Endothelial cell of umbilical vein (primary cell): Measurements from ENCODE around the gene INSC. TPM values are rescaled to one million over a fixed set of nuclear protein-coding genes. Genes with fewer than 3 reads are reported as not detected.

Source experiments
- BruUV-seq: library from RNA; stranded (reverse); fragments of 400-500 nt; replicated peaks from 2 replicates; lab custom pipeline; 2021; lab: Mats Ljungman, UMichigan
- CTCF ChIA-PET: fragments of 300-600, 350-600 bp; sonication (Branson Sonifier 250); formaldehyde crosslinking; loops from one replicate; lab custom pipeline; 2021; ENCODE audit warnings: antibody characterized with exemption, inconsistent platforms; lab: Charles Lee
- POLR2A ChIA-PET: fragments of 300-600, 350-600 bp; sonication (Branson Sonifier 250); formaldehyde crosslinking; loops from one replicate; lab custom pipeline; 2021; ENCODE audit warnings: antibody characterized with exemption, inconsistent platforms; lab: Charles Lee
- DNase-seq: peaks from one replicate; pipeline ENCODE4 v3.0.0-alpha.2; 2011; ENCODE audit warnings: low read depth, low spot score
- FAIRE-seq: peaks from 2 replicates; lab custom pipeline; 2011; peaks lifted over from hg19 to GRCh38; lab: Jason Lieb, UNC
- H2AFZ ChIP-seq: 2 replicates; pipeline ENCODE4 v1.6.0; 2012; ENCODE audit warnings: low read depth, low read length, control low read depth, inconsistent platforms
- H3K27ac ChIP-seq: 2 replicates; pipeline ENCODE4 v1.5.1; 2011; ENCODE audit warnings: low read depth, mild to moderate bottlenecking, control low read depth, low read length, moderate library complexity; ENCODE audit not compliant: insufficient read depth
- H3K27me3 ChIP-seq, 2 experiments: 2 replicates each; pipeline versions ENCODE4 v1.6.0 to v1.6.1; 2011; ENCODE audit warnings: low read length in 2 of 2, mixed read lengths in 1 of 2; ENCODE audit not compliant: control insufficient read depth in 2 of 2, insufficient read depth in 2 of 2
- H3K36me3 ChIP-seq, 2 experiments: 2 replicates in 1 of 2; 3 replicates in 1 of 2; pipeline ENCODE4 v1.5.1; 2011; ENCODE audit warnings: low read length in 2 of 2, mild to moderate bottlenecking in 1 of 2, moderate library complexity in 1 of 2; ENCODE audit not compliant: control insufficient read depth in 2 of 2, insufficient read depth in 2 of 2; ENCODE audit errors: extremely low read depth in 1 of 2
- H3K4me1 ChIP-seq: 3 replicates; pipeline ENCODE4 v1.5.1; 2011; ENCODE audit warnings: mild to moderate bottlenecking, low read length; ENCODE audit not compliant: control insufficient read depth, insufficient read depth; ENCODE audit errors: extremely low read depth
- H3K4me2 ChIP-seq: 2 replicates; pipeline ENCODE4 v1.6.1; 2011; ENCODE audit warnings: low read length, control low read depth, mixed read lengths; ENCODE audit not compliant: insufficient read depth
- H3K4me3 ChIP-seq, 3 experiments: fragments of 200-600 bp in 1 of 3; sonication (generic), shearing (Covaris generic) in 1 of 3; replicated peaks in 1 of 3; 2 replicates each; pipeline ENCODE4 v1.5.1; 2011 to 2016; ENCODE audit warnings: control low read depth in 3 of 3, low read length in 3 of 3, mild to moderate bottlenecking in 2 of 3, inconsistent platforms in 1 of 3, low read depth in 1 of 3, moderate library complexity in 1 of 3; ENCODE audit not compliant: insufficient read depth in 1 of 3
- H3K79me2 ChIP-seq: 2 replicates; pipeline ENCODE4 v1.6.0; 2012; ENCODE audit warnings: low read length, inconsistent platforms; ENCODE audit not compliant: control insufficient read depth, insufficient read depth
- H3K9ac ChIP-seq: replicated peaks from 2 replicates; pipeline ENCODE3; 2011; ENCODE audit warnings: low read length, control low read depth; ENCODE audit not compliant: insufficient read depth; ENCODE audit errors: extremely low read depth
- H3K9me1 ChIP-seq: replicated peaks from 3 replicates; pipeline ENCODE4 v1.6.0; 2011; ENCODE audit warnings: mild to moderate bottlenecking, low read length; ENCODE audit not compliant: control insufficient read depth, insufficient read depth; ENCODE audit errors: extremely low read depth
- H3K9me3 ChIP-seq: replicated peaks from 2 replicates; pipeline ENCODE4 v1.5.1; 2012; ENCODE audit warnings: low read length, inconsistent platforms; ENCODE audit not compliant: control insufficient read depth, insufficient read depth
- H4K20me1 ChIP-seq: replicated peaks from 2 replicates; pipeline ENCODE3; 2011; ENCODE audit warnings: mild to moderate bottlenecking, low read length; ENCODE audit not compliant: control insufficient read depth, insufficient read depth; ENCODE audit errors: extremely low read depth
- CTCF ChIP-seq, 2 donors: IDR thresholded peaks; 1 replicate in 1 of 2; 2 replicates in 1 of 2; pipeline ENCODE4 v1.5.1; 2011; ENCODE audit warnings: low read length in 2 of 2, mild to moderate bottlenecking in 2 of 2, moderate library complexity in 2 of 2, control low read depth in 1 of 2, inconsistent platforms in 1 of 2, low read depth in 1 of 2; ENCODE audit not compliant: insufficient read depth in 1 of 2; ENCODE audit errors: extremely low read depth in 1 of 2
- EZH2 ChIP-seq: IDR thresholded peaks from 2 replicates; pipeline ENCODE4 v1.6.1; 2012; ENCODE audit warnings: borderline replicate concordance, low read depth, mild to moderate bottlenecking, moderate library complexity, low read length, inconsistent platforms; ENCODE audit not compliant: severe bottlenecking
- FOS ChIP-seq: IDR thresholded peaks from 2 replicates; pipeline ENCODE4 v1.6.1; 2011; ENCODE audit warnings: mild to moderate bottlenecking, low read length, moderate library complexity, borderline replicate concordance; ENCODE audit not compliant: insufficient read depth
- GATA2 ChIP-seq: IDR thresholded peaks from 2 replicates; pipeline ENCODE4 v1.7.0; 2011; ENCODE audit warnings: low read depth, mild to moderate bottlenecking, moderate library complexity, mixed read lengths, low read length; ENCODE audit not compliant: insufficient read length, insufficient read depth
- JUN ChIP-seq: IDR thresholded peaks from 2 replicates; pipeline ENCODE4 v1.6.1; 2011; ENCODE audit warnings: borderline replicate concordance, low read depth; ENCODE audit not compliant: insufficient read length, insufficient read depth
- MAX ChIP-seq: IDR thresholded peaks from 2 replicates; pipeline ENCODE4 v1.6.1; 2011; ENCODE audit not compliant: insufficient read depth, insufficient read length
- MYC ChIP-seq: IDR thresholded peaks from one replicate; pipeline ENCODE4 v1.6.1; 2011; ENCODE audit warnings: mild to moderate bottlenecking, low read depth, low read length
- POLR2A ChIP-seq: IDR thresholded peaks from 2 replicates; pipeline ENCODE4 v1.6.1; 2012; ENCODE audit warnings: low read depth, mild to moderate bottlenecking, control low read depth, low read length
- POLR2AphosphoS5 ChIP-seq: IDR thresholded peaks from 2 replicates; pipeline ENCODE4 v1.6.1; 2012; ENCODE audit warnings: low read depth, mild to moderate bottlenecking, control low read depth, low read length, moderate library complexity; ENCODE audit not compliant: insufficient read depth
- dilution Hi-C: fragments of 300-500 bp; cut with MboI; formaldehyde crosslinking; loops from one replicate; pipeline ENCODE4 v1.15.0; 2019; ENCODE audit warnings: low sequenced_read_pairs; ENCODE audit not compliant: extremely low pct_ligation_motif_present
- intact Hi-C: fragments of 100-400 bp; cut with micrococcal nuclease; formaldehyde crosslinking; loops from one replicate; pipeline ENCODE4 v1.10.0; 2022
- polyA plus RNA-seq, 4 experiments: library from polyadenylated mRNA; depleted of rRNA in 3 of 4; stranded (reverse) in 3 of 4; unstranded in 1 of 4; fragments of >200 nt; gene quantifications; 2 replicates each; pipeline versions ENCODE4 v1.2.1 to v1.2.3, GENCODE V29; 2011 to 2012; ENCODE audit warnings: missing spikeins in 1 of 4
- total RNA-seq: library from RNA; stranded (reverse); gene quantifications from 2 replicates; pipeline ENCODE4 v1.2.3, GENCODE V29; 2021

The INSC gene
- total and polyA plus RNA-seq, 2 donors (not counting 3 experiments of a cell fraction or from before 2014, with no cell fraction given) = not detected

- POLR2A ChIA-PET = no interaction called here
- no peaks in the 10 kb centered on the region for H3K36me3 ChIP-seq
- no peak overlapping the region for H2AFZ ChIP-seq
- H3K27me3 ChIP-seq = peaks cover 4 to 5% of the 10 kb centered on the region in 2 experiments
- H3K9me3 ChIP-seq = no peaks in the 10 kb centered on the region
- CTCF ChIA-PET = no interaction called here
- no peak overlapping the region for H3K27ac ChIP-seq
- no peak overlapping the region for H3K9ac ChIP-seq
- no peaks in the 10 kb centered on the region for H3K4me1 ChIP-seq
- intact Hi-C loops = no loop called here
- FAIRE-seq = no peak
- DNase-seq = no peak
- no peak overlapping the region for H3K4me2 ChIP-seq
- H4K20me1 ChIP-seq = no peaks in the 10 kb centered on the region
- H3K9me1 ChIP-seq = no peaks in the 10 kb centered on the region
- TF ChIP-seq JUN (no peak), GATA2 (no peak), POLR2A (no peak), MAX (no peak), POLR2AphosphoS5 (no peak), CTCF (IDR thresholded peaks at IDR 0.05; ENCODE audit: extremely low read depth in 1 of 2, insufficient read depth in 1 of 2, low read depth in 1 of 2, low read length in 2 of 2) (no peak), EZH2 (no peak), MYC (no peak), FOS (no peak)
- H3K4me3 ChIP-seq = no peak overlapping the region
- no peaks in the 10 kb centered on the region for H3K79me2 ChIP-seq
- BruUV-seq = no TSS peak
- dilution Hi-C loops = no loop called here
Measured at GRCh38 chr11:15097411-15097810, 17.3 kb upstream of the INSC start.
